CD4-positive, alpha-beta T cell treated with Interleukin-15 for 4 hours (primary cell): ENCODE data around the gene E2F4.

Experiments
- DNase-seq: peaks from one replicate; pipeline ENCODE4 v3.0.0-alpha.2; 2020; ENCODE audit warnings: low spot score

E2F4 gene

DNA sequence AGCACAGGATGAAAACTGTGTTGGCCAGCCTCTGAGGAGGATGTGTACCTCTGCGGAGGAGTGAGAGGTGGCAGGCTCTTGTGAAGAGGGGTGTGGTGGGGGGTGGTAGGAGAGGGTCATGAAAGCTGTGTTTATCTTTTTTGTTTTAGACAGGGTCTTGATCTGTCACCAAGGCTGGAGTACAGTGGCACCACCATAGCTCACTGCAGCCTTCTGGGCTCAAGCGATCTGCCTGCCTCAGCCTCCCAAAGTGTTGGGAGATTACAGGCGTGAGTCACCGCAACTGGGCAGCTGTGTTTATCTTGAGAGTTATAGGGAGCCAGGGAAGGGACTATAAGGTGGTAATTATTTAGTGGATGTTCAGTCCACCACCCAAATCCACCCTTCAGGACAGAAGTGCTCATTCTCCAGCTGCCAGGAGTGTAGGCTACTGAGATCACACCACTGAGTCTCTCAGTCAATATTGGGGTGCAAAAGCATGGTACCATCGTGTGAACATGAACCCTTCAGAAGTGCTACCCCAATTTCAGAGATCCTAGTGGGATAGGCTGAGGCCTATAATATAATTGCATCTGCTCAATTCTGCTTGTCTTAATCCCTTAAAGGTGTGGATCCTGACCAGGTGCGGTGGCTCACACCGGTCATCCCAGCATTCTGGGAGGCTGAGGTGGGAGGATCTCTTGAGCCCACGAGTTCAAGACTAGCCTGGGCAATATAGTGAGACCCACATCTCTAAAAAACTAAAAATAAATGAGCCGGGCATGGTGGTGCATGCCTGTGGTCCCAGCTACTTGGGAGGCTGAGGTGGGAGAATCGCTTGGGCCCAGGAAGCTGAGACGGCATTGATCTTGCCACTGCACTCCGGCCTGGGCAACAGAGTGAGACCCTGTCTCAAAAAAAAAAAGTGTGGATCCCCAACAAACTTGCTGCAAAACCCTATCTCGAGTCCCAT lies 1.2 kb upstream of the E2F4 start:
- no peak for DNase-seq

DNA sequence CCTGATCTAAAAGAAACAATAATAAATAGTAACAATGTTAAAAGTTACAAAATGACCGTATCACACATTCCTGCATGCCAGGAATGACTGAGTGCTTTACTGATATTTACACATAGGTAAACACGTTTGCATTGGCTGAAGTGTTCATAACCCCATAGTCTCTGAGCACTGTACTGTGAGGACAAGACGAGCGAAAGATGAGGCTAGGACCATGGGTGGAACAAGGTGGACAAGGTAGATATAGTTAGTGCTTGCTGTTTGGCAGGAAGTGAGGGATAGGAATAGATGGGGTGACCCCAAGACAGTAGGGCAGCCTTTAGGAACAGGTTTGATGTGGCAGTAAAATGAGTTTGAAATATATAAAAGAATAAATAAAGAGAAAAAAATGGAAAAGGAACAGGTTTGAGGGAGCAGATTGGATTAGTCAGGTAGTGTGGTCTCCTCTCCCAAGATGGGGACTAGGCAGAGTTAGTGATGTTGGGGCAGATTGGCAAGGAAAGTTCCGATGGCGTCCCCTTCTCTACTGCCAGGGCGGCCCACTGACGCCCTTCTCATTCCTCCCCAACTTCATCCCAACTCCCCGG lies 452 bp upstream of the E2F4 start:
- DNase-seq = no peak

DNA sequence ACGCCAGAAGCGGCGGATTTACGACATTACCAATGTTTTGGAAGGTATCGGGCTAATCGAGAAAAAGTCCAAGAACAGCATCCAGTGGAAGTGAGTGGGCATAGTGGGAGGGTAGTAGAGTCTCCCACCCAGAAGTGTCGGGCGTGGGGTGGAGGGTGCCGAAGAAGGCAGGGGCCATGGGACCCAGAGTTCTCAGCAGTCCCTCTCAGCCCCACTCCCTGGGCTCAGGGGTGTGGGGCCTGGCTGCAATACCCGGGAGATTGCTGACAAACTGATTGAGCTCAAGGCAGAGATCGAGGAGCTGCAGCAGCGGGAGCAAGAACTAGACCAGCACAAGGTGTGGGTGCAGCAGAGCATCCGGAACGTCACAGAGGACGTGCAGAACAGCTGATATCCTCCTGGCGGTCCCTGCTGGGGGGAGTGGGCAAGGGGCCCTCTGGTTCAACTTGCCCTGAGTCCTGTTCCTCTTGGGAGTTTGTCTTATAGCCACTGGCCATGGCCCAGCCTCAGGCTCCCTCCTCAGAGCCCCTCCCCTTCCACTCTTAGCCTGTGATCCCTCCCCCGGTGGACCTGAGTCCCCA lies 916 bp downstream of the E2F4 start:
- no peak for DNase-seq

DNA sequence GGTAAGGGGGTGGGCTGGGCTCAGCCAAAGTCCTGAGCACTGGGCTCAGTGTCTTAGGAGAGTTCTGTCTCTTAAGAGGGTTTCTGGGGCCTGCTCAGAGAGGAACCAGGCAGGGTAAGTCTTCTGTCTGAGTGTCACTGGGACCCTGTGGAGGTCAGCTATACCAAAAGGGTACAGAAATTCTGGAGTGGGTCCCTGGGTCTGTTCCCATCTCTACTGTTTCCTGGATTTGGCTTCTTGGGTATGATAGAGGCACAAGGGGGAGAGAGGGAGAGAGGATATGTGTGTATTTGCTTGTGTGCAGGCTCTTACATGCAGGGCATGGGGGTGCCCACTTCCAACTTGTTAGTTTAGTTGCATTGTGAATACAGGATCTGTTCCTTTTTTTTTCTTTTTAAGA lies 1.6 kb downstream of the E2F4 start:
- no peak for DNase-seq

DNA sequence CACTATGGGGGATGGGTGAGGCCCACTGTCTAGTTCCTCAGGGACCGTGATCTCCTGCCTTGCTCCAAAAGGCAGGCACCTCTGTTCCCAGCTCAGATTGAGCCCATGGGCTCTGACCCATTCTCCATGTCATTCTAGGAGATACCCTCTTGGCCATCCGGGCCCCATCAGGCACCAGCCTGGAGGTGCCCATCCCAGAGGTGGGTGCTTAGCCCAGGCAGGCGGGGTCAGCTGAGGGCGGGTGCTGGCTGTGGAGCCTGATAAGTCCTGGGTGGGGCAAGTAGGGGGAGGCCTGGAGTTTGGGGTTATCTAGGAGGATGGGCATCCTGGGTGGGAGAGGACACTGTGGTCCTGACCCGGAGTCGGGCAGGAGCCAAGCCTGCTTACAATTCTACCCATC lies 2.3 kb downstream of the E2F4 start:
- DNase-seq = no peak

DNA sequence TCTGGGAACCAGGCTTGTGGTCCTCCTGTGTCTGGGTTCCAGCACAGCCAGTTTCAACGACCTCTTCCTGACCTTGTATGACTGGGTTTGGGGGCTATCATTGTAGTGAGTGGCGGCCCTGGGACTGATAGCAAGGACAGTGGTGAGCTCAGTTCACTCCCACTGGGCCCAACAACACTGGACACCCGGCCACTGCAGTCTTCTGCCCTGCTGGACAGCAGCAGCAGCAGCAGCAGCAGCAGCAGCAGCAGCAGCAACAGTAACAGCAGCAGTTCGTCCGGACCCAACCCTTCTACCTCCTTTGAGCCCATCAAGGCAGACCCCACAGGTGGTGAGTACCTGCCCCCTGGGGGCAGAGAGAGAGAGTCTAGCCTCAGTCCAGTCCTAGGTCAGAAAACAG lies 3.7 kb downstream of the E2F4 start:
- no peak for DNase-seq

DNA sequence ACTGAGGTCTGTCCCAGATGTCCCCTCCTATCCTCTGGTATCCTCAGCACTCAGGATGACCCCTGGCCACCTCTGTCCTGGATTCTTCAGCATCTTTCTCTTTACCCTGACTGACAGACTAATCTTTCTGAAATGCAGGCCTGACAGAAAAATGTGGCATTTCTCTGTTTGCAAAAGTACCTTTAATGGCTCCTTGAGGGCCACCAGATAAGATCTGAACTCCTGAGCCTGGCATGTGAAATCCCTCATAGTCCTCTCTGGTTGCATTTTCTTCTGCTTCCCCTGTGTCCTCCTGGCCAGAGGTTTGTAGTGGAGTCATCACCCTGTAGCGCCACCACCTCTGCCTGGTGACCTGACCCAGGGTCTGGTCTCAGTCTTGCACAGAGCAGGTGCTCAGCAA lies 4.9 kb downstream of the E2F4 start:
- no peak for DNase-seq

DNA sequence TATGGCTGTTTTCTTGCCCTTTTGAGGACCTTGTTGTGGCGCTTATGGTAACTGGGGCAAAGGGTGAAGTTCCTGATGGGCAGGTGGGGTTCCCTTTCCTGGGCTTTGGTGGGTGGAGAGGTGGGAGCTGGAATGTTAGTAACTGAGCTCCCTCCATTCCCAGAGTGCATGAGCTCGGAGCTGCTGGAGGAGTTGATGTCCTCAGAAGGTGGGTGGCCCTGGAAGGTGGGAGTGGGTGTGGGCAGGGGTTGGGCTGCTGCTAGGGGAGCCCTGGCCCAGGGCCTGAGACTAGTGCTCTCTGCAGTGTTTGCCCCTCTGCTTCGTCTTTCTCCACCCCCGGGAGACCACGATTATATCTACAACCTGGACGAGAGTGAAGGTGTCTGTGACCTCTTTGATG lies 5.7 kb downstream of the E2F4 start:
- DNase-seq = no peak

DNA sequence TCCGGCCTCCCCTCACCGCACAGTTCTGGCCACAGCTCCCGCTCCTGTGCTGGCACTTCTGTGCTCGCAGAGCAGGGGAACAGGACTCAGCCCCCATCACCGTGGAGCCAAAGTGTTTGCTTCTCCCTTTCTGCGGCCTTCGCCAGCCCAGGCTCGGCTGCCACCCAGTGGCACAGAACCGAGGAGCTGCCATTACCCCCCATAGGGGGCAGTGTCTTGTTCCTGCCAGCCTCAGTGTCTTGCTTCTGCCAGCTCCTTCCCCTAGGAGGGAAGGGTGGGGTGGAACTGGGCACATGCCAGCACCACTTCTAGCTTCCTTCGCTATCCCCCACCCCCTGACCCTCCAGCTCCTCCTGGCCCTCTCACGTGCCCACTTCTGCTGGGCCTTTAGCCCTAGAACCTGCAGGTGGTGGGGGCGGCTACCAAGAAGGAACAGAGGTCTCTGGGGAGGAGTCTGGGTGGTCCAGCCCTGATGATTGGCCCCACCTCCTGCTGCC lies 6.3 kb downstream of the E2F4 start:
- DNase-seq = peak; percentile 12

DNA sequence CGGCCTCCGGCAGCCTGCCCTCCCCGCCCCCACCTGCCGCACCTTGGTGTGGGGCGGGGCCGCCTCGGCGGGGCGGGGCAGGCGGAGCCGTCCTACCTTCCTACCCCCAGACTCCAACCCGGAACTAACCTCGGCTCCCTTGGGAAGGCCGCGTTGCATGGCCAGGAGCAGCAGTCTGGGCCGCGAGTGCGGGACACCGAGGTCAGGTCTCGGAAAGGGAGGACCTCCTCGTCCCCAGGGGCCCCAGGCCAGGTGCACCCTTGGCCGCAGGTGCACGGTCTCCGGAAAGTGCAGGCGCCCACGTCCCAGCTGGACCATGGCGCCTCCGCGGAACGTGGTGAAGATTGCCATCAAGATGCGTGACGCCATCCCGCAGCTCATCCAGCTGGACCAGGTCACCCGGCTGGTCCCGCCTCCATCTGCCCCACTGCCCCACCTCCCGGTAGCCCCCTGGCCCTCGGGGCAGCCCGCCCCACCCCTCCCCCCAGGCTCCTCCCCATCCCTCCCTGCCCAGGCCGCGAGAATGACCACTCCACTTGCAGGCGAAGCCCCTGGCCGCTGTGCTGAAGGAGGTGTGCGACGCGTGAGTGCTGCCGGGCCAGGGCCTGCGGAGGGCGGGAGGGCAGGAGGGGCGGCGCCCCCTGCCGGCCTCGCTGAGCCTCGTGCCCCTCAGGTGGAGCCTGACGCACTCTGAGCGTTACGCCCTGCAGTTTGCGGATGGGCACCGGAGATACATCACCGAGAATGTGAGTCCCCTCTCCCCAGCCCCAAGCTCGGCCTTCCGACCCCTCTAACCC lies 7.3 kb downstream of the E2F4 start, which contains the start of gene ELMO3:
Gene ELMO3 (plus strand): TSS at position 121 of the 797 bp plus-strand sequence. CDS start 196 bp downstream, at position 317.
- no peak for DNase-seq

DNA sequence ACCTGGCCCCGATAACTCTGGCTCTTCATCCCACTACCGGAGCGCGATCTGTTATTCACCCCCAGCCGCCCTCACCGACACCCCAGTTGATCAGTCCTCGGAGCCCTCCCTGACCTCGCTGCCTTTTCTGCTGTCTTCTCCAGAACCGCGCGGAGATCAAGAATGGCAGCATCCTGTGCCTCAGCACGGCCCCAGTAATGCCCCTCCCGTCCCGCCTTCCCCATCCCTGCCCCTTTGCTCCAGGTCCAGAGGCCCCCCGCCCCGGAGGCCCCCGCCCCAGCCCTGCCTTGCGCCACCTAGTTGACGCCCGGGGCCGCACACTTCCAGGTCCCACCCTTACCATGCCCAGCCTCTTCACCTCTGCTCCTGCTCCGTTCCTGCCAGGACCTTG lies 7.8 kb downstream of the E2F4 start:
- no peak for DNase-seq

DNA sequence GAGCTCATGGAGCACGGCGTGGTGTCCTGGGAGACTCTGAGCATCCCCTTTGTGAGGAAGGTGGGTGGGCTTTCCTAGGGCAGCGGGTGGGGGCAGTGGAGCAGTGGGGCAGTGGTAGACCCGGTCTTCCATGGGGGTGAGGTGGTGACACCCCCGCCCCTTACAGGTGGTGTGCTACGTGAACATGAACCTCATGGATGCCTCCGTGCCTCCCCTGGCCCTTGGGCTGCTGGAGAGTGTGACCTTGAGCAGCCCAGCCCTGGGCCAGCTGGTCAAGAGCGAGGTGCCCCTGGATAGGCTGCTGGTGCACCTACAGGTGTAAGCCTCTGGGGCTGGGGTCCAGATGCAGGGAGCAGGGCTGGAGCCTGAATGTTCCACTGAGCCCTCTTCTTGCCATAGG lies 8.5 kb downstream of the E2F4 start:
- no peak for DNase-seq

DNA sequence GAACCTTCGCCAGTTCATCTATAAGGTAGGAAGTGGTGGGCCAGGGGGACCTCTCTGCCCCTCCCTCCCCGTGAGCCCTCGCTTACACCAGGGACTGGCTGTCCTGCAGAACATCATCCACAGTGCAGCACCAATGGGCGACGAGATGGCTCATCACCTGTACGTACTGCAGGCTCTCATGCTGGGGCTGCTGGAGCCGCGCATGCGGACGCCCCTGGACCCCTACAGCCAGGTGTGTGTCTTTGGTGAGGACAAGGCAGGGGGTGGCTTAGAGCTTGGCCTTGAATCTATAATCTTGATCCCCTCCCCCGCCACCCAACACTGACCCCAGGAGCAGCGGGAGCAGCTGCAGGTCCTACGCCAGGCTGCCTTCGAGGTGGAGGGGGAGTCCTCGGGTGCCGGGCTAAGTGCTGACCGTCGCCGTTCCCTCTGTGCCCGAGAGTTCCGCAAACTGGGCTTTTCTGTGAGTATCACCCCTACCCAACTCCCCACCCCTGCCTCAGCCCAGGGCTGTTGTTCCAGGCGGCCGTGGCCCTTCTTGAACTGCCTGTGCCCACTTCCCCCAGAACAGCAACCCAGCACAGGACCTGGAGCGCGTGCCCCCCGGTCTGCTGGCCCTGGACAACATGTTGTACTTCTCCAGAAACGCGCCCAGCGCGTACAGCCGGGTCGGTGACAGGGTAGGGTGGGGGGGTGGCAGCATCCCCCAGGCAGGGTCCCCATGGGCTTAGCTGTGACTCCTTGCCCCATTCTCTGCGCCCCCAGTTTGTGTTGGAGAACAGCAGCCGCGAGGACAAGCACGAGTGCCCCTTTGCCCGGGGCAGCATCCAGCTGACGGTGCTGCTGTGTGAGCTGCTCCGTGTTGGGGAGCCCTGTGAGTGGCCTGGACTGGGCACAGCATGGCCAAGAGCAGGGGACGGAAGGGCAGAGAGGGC lies 9.7 kb downstream of the E2F4 start:
- DNase-seq = no peak

DNA sequence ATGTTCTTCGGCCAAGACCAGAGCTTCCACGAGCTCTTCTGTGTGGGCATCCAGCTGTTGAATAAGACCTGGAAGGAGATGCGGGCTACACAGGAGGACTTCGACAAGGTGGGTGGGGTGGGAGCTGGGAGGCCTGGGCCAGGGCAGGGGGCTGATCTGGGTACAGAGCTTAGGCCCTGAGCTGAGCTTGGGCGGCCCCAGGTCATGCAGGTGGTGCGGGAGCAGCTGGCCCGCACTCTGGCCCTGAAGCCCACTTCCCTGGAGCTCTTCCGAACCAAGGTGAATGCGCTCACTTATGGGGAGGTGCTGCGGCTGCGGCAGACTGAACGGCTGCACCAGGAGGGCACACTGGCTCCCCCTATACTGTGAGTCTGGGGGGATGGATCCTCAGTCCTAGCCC lies 10.5 kb downstream of the E2F4 start:
- DNase-seq = no peak

DNA sequence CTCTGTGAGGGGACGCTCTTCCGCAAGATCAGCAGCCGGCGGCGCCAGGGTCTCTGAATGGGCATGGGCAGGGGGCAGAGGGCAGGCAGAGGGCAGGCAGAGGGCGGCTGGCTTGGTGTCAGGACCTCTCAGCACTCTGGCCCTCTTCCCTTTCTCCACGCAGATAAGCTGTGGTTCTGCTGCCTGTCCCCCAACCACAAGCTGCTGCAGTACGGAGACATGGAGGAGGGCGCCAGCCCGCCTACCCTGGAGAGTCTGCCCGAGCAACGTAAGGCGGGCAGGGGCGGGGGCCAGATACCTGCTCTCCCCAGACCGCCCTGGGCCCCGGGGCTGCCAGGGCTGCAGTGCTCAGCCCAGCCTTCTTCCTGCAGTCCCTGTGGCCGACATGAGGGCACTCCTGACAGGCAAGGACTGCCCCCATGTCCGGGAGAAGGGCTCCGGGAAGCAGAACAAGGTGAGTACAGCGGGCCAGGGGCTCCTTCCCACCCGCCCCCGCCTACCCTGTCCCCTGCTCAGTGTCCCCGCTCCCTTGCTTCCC lies 11.1 kb downstream of the E2F4 start:
- no peak for DNase-seq

DNA sequence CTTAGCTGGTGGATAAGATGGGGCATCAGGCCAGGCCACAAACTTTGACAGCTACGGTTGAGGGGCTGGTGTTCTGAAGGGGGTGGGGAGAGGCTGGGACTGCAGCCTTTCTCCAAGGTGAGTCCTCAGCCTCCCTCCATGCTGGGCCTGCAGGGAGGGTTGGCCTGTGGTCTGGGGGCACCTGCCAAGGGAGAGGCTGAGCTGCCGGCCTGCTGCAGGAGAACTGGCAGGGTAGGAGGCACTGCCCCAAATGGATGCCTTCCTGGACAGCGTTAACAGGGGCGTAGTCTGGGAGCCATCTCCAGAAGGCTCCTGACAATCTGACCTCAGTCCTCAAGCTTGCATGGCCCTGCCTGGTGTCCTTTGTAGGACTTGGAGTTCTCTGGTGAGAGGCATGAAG lies 12.1 kb downstream of the E2F4 start:
- no peak for DNase-seq

DNA sequence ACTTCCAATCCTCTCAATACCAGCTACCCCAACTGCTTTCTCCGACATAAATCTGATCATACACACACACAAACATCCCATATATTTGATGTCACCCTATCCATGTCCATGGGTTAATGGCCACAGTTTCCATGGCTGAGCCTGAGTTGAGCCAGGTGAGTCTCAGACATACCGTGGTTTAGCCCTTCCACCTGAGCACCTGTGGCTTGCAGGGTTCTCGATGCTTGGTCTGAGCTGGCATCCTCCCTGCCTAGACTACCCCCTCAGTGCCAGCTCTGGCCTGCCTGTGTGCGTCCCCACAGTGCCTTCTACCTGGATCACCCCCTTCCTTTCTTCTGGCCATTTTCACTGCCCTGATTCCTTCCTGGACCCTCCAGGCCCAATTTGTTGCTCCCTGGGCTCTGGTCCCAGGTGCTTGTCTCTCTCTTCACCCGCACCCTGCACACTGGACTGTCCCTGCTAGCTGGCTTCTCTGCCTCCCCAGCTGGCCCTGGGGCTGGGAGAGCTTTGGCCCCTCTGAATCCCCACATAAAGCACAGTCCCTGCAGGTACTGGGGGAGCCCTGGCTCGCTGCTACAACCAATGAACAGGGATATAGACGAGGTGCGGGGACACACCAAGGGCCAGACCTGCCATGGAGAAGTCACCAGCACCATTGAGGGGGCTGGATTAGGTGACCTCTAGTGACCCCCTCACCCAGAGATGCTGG lies 14.3 kb downstream of the E2F4 start:
- no peak for DNase-seq

DNA sequence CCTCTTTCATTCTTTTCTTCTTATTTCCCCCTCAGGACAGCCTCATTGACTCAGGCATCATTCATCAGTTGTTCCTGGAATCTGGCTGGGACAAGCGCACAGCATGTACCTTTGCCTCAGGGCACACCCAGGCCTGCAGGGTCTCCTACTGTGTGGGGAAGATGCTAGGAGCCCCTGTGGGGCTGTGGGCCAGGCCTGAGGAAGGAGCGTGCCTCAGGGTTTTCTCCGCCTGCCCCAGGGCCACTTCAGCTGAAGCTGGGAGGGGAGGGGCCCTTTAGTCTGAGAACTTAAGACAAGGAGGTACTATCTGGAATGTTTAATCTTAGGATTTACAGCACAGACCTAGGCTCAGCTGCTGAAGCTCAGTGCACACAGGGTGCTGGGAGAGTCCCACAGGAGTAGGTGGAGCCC lies 14.9 kb downstream of the E2F4 start:
- DNase-seq = no peak

DNA sequence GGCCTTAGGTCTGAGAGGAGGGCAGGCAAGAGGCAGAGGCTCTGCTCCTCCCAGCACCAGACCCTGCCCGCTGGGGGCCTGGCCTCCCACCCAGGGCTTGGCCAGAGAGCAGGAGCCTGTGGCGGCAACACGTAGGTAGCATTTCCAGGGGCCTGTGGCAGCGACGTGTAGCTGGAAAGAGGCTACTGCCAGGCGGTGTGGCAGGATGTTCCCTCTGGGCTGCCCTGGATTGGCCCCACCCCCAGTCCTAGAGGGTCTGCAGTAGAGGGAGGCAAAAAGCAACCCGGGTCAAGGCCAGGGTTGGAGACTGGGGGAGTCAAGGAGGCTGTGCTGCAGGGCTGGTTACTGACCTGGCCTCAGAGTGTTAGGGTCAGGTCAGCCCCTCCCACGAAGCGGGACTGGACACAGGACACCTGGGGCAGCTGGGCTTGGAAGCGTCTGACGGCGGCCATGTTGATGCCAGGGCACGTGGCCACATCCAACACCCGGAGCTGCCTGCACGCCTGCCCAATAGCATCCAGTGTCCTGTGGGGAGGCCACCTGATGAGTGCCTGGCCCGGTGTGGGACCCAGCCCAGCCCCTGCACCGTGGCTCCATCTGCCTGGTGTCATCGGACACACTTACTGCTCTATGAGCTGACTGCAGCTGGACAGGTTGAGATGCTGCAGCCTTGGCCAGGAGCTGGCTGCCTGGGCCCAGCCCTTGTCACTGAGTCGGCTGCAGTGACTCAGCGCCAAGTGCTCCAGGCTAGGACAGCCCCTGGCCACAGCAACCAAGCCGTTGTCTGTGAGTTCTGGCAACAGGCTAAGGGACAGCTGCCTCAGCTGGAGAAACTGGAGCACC lies 15.5 kb downstream of the E2F4 start:
- no peak for DNase-seq
